GM12892 (cell line): ENCODE measurements around the gene GALNS.

Source experiments
- DNase-seq: peaks from one replicate; pipeline ENCODE4 v3.0.0; 2011; ENCODE audit not compliant: insufficient read length
- FAIRE-seq: peaks from 2 replicates; lab custom pipeline; 2011; peaks lifted over from hg19 to GRCh38; lab: Jason Lieb, UNC
- POLR2A ChIP-seq: IDR thresholded peaks from 2 replicates; pipeline ENCODE4 v1.6.1; 2011; ENCODE audit warnings: low read depth, low read length, control low read depth
- POLR2AphosphoS5 ChIP-seq: IDR thresholded peaks from 2 replicates; pipeline ENCODE4 v1.6.1; 2011; ENCODE audit warnings: low read depth, low read length, control low read depth
- TAF1 ChIP-seq: IDR thresholded peaks from 2 replicates; pipeline ENCODE4 v1.6.1; 2011; ENCODE audit warnings: low read depth, mild to moderate bottlenecking, control low read depth, low read length, borderline replicate concordance

The GALNS gene

GRCh38 chr16:88815227-88815626 lies 41.5 kb downstream of the GALNS start:
- FAIRE-seq (no peak), DNase-seq (no peak)
- TF ChIP-seq POLR2A = no peak
- TF ChIP-seq POLR2AphosphoS5 = no peak
- TF ChIP-seq TAF1 = no peak

DNA sequence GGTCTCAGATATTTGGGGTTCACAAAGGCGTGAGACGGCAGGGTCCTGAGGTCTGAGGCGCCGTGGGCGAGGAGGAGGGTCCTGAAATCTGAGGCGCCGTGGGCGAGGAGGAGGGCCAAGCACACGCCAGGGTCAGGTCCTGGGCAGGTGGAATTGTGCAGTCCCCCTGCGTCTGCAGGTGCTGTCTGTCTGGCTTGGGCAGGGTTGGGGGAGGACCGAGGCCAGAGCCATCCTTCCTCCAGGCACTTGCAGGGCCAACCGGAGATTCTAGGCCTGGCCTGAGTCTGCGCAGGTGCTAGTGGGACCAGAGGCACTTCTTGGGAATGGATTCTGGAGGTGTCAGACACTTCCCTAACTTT lies 42.6 kb downstream of the GALNS start:
- DNase-seq (no peak), FAIRE-seq (no peak)
- TF ChIP-seq TAF1 = no peak
- no peak for TF ChIP-seq POLR2A
- no peak for TF ChIP-seq POLR2AphosphoS5

GRCh38 chr16:88813269-88814143 lies 43.2 kb downstream of the GALNS start:
- TF ChIP-seq POLR2AphosphoS5 (no peak), TAF1 (no peak), POLR2A (no peak)
- DNase-seq (no peak), FAIRE-seq (no peak)

- no peak for TF ChIP-seq POLR2A
- TF ChIP-seq POLR2AphosphoS5 = no peak
- TF ChIP-seq TAF1 = no peak
- no peak for FAIRE-seq
- DNase-seq = no peak
Observed at GRCh38 chr16:88812513-88813268, 44.1 kb downstream of the GALNS start.

- peak; percentile 75; the same call in 1 of the 2 replicates for TF ChIP-seq POLR2A
- TF ChIP-seq TAF1 = no peak; the same call in 1 of the 2 replicates
- TF ChIP-seq POLR2AphosphoS5 = peak; percentile 82
- FAIRE-seq (peak; percentile 99), DNase-seq (peak; percentile 95)
Observed at GRCh38 chr16:88811769-88812512, 44.8 kb downstream of the GALNS start, which contains the start of gene APRT. Gene APRT, minus strand, starts transcription at chr16:88811928. Its CDS starts 29 bp downstream, at chr16:88811899.

DNA sequence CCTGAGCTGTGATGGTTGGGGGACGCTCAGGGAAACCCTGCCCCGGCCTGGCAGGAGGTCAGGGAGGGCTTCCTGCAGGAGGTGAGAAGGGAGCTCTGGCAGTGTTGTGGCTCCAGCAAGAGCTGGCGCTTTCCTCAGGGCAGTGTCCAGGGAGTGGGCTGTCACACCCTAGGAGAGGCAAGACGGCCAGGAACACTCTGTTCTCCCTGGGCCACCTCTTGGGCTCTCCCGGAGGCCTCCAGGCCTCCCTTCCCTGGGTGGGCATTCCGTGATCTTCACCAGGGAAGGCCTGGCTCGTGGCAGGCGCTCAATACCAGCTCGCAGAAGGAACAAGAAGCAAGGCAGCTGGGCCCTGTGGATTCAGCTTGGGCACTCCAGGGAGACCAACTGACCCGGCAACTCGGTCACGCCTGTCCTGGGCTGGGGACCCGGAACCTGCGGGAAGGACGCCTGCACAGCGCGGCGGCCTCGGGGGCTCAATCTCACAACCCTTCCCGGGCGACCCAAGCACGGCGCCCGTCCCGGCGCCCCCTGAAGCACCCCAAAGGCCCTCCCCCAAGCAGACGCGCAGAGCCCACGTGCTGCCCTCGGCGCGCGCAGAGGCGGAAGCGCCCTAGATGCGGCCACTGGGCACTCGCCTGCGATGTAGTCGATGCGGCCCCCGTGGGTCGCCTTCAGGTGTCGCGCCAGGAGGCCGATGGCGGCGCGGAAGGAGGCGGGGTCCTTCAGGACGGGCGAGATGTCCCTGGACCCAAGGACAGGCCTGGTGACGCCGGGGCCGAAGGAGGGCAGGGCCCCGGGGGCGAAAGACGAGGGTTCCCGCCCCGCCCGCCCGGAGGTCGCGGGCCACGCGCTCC lies 45.6 kb downstream of the GALNS start:
- TF ChIP-seq POLR2A = peak; percentile 64; the same call in 1 of the 2 replicates
- TF ChIP-seq POLR2AphosphoS5 = no peak
- peak; percentile 85 for DNase-seq
- FAIRE-seq = no peak

DNA sequence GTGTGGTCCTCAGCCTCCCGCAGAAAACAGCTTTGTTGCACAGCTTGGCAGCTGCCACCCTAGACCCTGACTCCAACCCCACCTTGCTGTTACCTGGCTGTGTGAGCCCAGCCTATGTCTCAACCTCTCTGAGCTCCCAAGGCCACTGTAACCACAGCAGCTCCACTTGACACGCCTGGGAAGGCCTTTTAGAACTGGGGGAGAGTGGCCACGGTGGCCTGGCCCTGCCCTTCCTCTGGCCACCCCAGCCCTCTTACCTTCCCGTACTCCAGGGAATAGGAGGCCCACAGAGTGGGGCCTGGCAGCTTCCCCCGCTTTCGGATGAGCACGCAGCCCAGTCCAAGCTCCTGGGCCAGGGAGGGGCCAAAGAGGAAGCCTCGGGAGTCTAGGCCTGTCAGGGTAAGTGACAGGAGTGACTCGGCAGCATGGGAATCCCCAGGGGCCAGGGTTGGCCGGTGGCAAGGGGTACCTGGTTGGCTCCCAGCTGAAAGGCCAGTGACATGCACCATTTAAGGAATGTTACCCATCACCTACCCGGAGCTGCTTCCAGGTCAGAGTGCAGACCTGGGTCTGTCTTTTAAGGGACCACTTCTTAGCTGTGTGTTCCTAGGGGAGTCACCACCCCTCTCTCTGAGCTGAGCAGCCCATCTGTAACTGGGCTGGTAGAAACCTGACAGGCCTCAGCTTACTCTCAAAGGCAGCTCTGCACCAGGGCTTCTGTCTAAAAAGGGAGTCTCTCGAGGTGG lies 46.4 kb downstream of the GALNS start:
- TF ChIP-seq POLR2A (peak; percentile 47), POLR2AphosphoS5 (peak; percentile 81; the same call in 1 of the 2 replicates), TAF1 (0 out of 2 replicates have a peak, but pooled peaks have one; percentile 13)
- DNase-seq (no peak), FAIRE-seq (peak; percentile 78)

DNA sequence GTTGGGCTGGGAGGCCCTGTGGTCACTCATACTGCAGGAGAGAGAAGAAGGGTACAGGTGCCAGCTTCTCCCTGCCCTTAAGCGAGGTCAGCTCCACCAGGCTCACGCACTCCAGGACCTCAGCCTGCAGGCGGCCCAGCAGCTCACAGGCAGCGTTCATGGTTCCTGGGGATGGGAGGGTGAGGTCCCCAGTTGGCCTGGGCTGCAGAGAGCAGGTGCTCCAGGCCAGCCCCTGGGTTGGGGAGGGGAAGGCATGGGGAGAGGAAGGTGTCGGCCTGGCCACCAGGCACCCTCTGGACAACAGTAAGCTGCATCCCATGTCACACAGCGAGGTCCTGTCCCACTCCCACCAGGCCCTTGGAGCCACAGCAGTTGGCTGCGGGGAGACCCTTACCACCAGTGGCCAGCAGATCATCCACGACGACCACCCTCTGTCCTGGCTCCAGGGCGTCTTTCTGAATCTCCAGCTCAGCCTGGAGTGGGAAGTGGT lies 47.0 kb downstream of the GALNS start:
- DNase-seq (no peak), FAIRE-seq (no peak)
- TF ChIP-seq POLR2A (peak; percentile 72), POLR2AphosphoS5 (peak; percentile 75; the same call in 1 of the 2 replicates), TAF1 (no peak)

DNA sequence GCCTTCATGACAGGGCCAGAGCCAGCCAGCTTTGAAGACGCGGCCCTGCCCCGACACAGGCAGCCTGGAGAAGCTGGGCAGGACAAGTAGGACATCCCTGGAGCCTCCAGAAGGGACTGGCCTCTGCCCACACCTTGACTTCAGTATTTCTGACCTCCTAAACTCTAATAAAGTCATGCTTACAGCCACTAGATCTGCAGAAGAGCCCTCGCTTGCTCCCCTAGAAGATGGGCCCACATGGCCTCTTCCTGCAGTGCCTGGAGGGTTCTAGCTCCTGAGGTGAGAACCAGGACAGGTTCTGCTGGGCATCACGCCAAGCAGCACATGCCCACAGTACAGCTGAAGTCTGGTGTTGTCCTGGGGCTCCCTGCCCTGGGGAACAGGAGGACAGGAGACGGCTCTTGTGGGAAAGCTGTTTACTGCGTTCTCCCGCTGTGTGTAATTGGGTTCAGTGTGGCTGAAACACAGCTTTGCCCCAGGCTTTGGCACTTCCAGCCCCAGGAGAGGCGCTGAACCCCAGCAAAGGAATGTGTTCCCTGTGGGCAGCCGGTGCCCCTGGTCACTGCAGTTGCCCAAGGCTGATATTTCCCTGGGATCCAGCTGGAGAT lies 47.6 kb downstream of the GALNS start:
- peak; percentile 50 for TF ChIP-seq POLR2A
- no peak for TF ChIP-seq TAF1
- no peak for FAIRE-seq
- DNase-seq = no peak
